ENCODE data around the gene EXOC3L4. TPM values are rescaled to one million over a fixed set of nuclear protein-coding genes. Genes with fewer than 3 reads are reported as not detected.

Gene EXOC3L4
- total and polyA plus RNA-seq, 9 donors: 0.33 to 1.2 (median 0.85) TPM; not detected in 3

GRCh38 chr14:103097994-103098957, 3.8 kb downstream of the EXOC3L4 start:
- no peak overlapping the region for H3K4me3 ChIP-seq
- no peak overlapping the region for H3K27ac ChIP-seq
- intact Hi-C loops (cut with DNase I): no loop called here
- TF ChIP-seq CTCF (IDR thresholded peaks at IDR 0.05) (no peak), POLR2A (IDR thresholded peaks at IDR 0.05) (no peak), EP300 (IDR thresholded peaks at IDR 0.05) (no peak)
- WGBS, 3 donors: 80 to 84% (median 82%) methylated on average over 31 of the region's 31 CpGs
- DNase-seq: no peak
- no peaks in the 10 kb centered on the region for H3K36me3 ChIP-seq
- H3K9me3 ChIP-seq: no peaks in the 10 kb centered on the region
- H3K4me1 ChIP-seq (ENCODE audit: insufficient read depth): peaks cover 5% of the 10 kb centered on the region
- no peaks in the 10 kb centered on the region for H3K27me3 ChIP-seq

DNA sequence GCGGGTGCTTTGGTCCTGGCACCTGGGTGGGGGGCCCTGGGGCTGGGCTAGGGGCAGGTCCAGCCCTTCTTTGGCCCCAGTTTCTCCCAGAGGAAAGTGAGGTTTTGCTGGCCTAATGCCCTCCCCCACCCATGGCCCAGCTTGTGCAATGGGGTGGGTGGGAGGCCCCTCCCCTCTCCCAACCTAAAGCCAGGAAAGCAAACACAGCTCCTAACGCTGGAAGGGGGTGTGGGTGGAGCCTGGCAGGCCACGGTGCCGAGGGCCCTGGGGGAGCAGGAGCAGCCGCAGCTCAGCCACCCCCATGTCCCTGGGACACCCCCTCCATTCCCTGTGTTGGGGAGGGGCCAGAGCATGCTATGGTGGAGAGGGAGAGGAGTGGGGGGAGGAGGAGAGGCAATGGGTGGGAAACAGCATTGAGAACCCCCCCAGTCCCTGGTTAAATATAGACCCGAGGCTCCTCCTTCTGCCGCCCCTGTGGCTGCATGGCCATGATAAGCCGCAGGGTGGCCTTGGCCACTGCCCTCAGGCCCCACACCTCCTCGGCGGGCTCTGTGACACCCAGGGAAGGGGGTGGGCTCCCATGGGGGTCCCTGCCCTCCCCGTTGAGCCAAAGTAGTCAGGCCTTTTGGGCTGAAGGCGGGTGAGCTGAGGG, 4.7 kb downstream of the EXOC3L4 start:
- Histone ChIP-seq H3K27ac (no peak overlapping the region), H3K27me3 (no peaks in the 10 kb centered on the region), H3K36me3 (no peaks in the 10 kb centered on the region), H3K9me3 (no peaks in the 10 kb centered on the region), H3K4me1 (ENCODE audit: insufficient read depth) (peaks cover 7% of the 10 kb centered on the region), H3K4me3 (no peak overlapping the region)
- DNase-seq: no peak
- no peak for TF ChIP-seq POLR2A (IDR thresholded peaks at IDR 0.05)
- TF ChIP-seq EP300 (IDR thresholded peaks at IDR 0.05): no peak
- TF ChIP-seq CTCF (IDR thresholded peaks at IDR 0.05): no peak
- intact Hi-C loops (cut with DNase I): no loop called here
- WGBS, 3 donors: 28 to 48% (median 39%) methylated on average over 12 of the region's 12 CpGs

GRCh38 chr14:103099733-103100280, 5.3 kb downstream of the EXOC3L4 start:
- Histone ChIP-seq H3K36me3 (no peaks in the 10 kb centered on the region), H3K9me3 (no peaks in the 10 kb centered on the region), H3K4me1 (ENCODE audit: insufficient read depth) (peaks cover 5% of the 10 kb centered on the region), H3K27me3 (no peaks in the 10 kb centered on the region), H3K27ac (no peak overlapping the region), H3K4me3 (no peak overlapping the region)
- intact Hi-C loops (cut with DNase I): loop anchor here in 1 of 4 donors (5.0 kb wide), 1 partner anchor 192 kb away; no protein-coding TSS in a partner anchor
- DNase-seq: no peak
- 78 to 84% (median 82%) methylated on average over 7 to 8 of the region's 8 CpGs for WGBS, 3 donors
- TF ChIP-seq CTCF (IDR thresholded peaks at IDR 0.05) (no peak), POLR2A (IDR thresholded peaks at IDR 0.05) (no peak), EP300 (IDR thresholded peaks at IDR 0.05) (no peak)

DNA sequence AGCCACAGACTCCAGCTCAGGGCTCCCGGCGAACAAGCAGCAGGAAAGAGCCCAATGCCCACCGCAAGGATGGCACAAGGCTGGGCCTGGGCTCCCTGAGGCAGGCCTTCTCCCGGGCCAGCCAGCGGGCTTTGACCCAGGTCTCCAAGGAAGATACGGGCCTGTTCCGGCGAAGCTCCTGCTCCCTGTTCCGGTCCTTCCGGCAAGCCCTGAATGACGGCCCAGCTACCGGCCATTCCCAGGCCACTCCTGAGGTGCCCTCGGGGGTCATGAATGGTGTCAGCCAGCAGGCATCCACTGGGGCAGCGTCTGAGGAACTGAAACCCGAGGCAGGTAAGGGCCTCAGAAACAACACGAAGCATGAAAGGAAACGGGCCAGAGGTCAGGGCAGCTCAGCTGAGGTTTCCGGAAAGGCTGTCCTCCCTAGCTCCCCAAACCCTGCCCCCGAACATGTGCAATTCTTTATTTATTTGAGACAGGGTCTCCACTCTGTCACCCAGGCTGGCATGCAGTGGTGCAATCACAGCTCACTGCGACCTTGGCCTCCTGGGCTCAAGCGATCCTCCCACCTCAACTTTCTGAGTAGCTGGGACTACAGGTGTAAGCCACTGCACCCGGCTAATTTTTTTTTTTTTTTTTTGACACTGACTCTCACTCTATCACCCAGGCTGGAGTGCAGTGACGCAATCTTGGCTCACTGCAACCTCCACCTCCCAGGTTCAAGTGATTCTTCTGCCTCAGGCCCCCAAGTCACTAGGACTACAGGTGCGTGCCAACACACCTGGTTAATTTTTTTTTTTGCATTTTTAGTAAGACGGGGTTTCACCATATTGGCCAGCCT, 6.0 kb downstream of the EXOC3L4 start:
- Histone ChIP-seq H3K27ac (no peak overlapping the region), H3K4me1 (ENCODE audit: insufficient read depth) (peaks cover 6% of the 10 kb centered on the region), H3K4me3 (no peak overlapping the region), H3K27me3 (no peaks in the 10 kb centered on the region), H3K9me3 (no peaks in the 10 kb centered on the region), H3K36me3 (no peaks in the 10 kb centered on the region)
- TF ChIP-seq EP300 (IDR thresholded peaks at IDR 0.05): no peak
- TF ChIP-seq CTCF (IDR thresholded peaks at IDR 0.05): no peak
- WGBS, 3 donors: 91 to 93% (median 91%) methylated on average over 25 of the region's 25 CpGs
- intact Hi-C loops (cut with DNase I): loop anchor here in 1 of 4 donors (5.0 kb wide), 1 partner anchor 192 kb away; no protein-coding TSS in a partner anchor
- DNase-seq: no peak

All from ovary (tissue), 9 donors.